ENCODE results near the gene ANKEF1. TPM values are rescaled to one million over a fixed set of nuclear protein-coding genes. Genes with fewer than 3 reads are reported as not detected.
A peak's percentile ranks its signal among the peaks of the same experiment; 100 is the strongest.
"Not testable (repeated sequence)": the region's sequence is repeated elsewhere in the genome, so short reads cannot be mapped to it uniquely, and the experiment has no call there.

Gene ANKEF1
- polyA plus RNA-seq, 6 donors from 2014 or later: 1.2 to 6.0 (median 3.6) TPM

GRCh38 chr20:10006447-10007090 lies 28.2 kb upstream of the ANKEF1 start:
- DNase-seq (no peak), ATAC-seq (ENCODE audit: low read depth in 2 of 2) (no peak)
- Mint-ChIP-seq H3K4me1 (no peaks in the 10 kb centered on the region), H3K27me3 (peaks cover 16 to 26% (median 21%) of the 10 kb centered on the region in 3 donors), H3K4me3 (no peak overlapping the region), H3K27ac (no peak overlapping the region), H3K9me3 (peaks cover 0 to 2% (median 0%) of the 10 kb centered on the region in 7 donors), H3K36me3 (no peaks in the 10 kb centered on the region)

- Mint-ChIP-seq H3K4me3 (no peak overlapping the region), H3K36me3 (no peaks in the 10 kb centered on the region), H3K9me3 (peaks cover 0 to 2% (median 0%) of the 10 kb centered on the region in 7 donors), H3K27me3 (peaks cover 16 to 26% (median 21%) of the 10 kb centered on the region in 3 donors), H3K27ac (no peak overlapping the region), H3K4me1 (no peaks in the 10 kb centered on the region)
- ATAC-seq (ENCODE audit: low read depth in 2 of 2) (no peak), DNase-seq (no peak)
Measured at GRCh38 chr20:10007158-10007557, 27.6 kb upstream of the ANKEF1 start.

GRCh38 chr20:10007747-10008146 lies 27.0 kb upstream of the ANKEF1 start:
- Mint-ChIP-seq H3K9me3 (peaks cover 0 to 2% (median 0%) of the 10 kb centered on the region in 7 donors), H3K4me3 (no peak overlapping the region), H3K4me1 (no peaks in the 10 kb centered on the region), H3K27me3 (peaks cover 16 to 26% (median 21%) of the 10 kb centered on the region in 3 donors), H3K27ac (peak overlapping the region in 1 of 6 donors; percentile 27), H3K36me3 (no peaks in the 10 kb centered on the region)
- DNase-seq (peak; percentile 0), ATAC-seq (ENCODE audit: low read depth in 2 of 2) (peak in 1 of 2 donors; percentile 27)

DNA sequence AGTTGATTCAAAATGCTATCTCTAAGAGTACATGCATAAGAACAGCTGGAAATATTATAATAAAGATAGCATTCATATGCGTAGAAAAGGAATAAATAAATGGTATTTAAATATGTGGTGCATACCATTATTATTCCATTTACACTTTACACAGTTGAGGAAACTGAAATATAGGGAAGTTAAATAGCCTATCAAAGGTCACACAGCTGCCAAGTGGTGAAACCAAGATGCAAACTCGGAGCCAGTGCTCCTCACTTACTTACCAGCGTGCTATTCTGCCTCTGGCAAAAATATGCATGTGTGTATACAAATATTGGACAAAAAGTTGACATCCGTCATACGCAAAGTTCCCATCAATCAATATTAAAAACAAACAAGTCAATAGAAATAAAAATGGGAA lies 22.3 kb upstream of the ANKEF1 start:
- Mint-ChIP-seq H3K4me1 (no peaks in the 10 kb centered on the region), H3K9me3 (peaks cover 0 to 2% (median 0%) of the 10 kb centered on the region in 7 donors), H3K4me3 (no peak overlapping the region), H3K27ac (no peak overlapping the region), H3K36me3 (no peaks in the 10 kb centered on the region), H3K27me3 (peaks cover 19 to 29% (median 26%) of the 10 kb centered on the region in 3 donors)
- no peak for DNase-seq
- ATAC-seq (ENCODE audit: low read depth in 2 of 2): no peak

- DNase-seq (no peak), ATAC-seq (ENCODE audit: low read depth in 2 of 2) (no peak)
- Mint-ChIP-seq H3K4me1 (no peaks in the 10 kb centered on the region), H3K36me3 (no peaks in the 10 kb centered on the region), H3K4me3 (no peak overlapping the region), H3K9me3 (no peaks in the 10 kb centered on the region), H3K27me3 (peaks cover 17 to 22% (median 19%) of the 10 kb centered on the region in 3 donors), H3K27ac (peak overlapping the region in 1 of 6 donors; percentile 25)
Measured at GRCh38 chr20:10014431-10014830, 20.4 kb upstream of the ANKEF1 start.

DNA sequence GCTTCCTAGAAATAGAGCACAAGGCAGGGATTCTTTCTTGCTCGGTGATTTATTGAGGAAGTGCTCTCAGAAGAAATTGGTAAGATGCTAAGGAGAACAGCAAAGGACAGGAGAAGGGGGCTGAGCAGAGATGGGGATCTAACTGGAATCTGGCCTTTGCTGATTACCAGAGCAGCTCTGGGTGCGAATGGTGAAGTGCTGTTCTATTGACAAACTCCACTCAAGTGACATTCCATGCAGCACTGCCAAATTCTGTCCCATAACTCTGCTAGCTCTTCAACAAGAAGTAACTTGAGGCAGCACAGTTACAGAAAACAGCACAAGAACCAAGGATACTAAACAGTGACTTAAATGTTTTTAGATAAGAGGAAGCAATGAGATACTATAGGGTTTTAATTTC lies 13.8 kb upstream of the ANKEF1 start:
- DNase-seq (no peak), ATAC-seq (ENCODE audit: low read depth in 2 of 2) (no peak)
- peaks cover 28 to 43% (median 30%) of the 10 kb centered on the region in 3 donors for H3K27me3 Mint-ChIP-seq
- no peaks in the 10 kb centered on the region for H3K9me3 Mint-ChIP-seq
- H3K36me3 Mint-ChIP-seq: no peaks in the 10 kb centered on the region
- H3K27ac Mint-ChIP-seq: no peak overlapping the region
- no peak overlapping the region for H3K4me3 Mint-ChIP-seq
- H3K4me1 Mint-ChIP-seq: no peaks in the 10 kb centered on the region

DNA sequence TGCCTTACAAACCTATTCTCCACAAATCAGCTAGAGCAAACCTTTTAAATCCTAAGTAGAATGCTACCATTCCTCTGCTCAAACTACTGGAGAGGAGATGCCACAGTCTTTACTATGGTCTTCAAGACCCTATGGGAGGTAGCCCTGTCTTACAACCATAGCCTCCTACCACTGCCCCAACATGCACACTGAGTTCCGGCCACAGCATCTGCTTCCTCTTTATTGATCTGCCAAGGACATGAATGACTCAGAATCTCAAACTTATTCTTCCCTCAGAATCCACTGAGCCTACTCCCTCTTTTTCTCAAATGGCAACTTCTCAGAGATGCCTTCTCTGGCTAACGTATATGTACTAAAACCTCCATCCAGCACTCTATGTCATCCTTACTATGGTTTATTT lies 12.2 kb upstream of the ANKEF1 start:
- Mint-ChIP-seq H3K27ac (no peak overlapping the region), H3K27me3 (peaks cover 28 to 57% (median 41%) of the 10 kb centered on the region in 3 donors), H3K4me3 (no peak overlapping the region), H3K36me3 (peaks cover 0 to 8% of the 10 kb centered on the region in 2 donors), H3K4me1 (no peaks in the 10 kb centered on the region), H3K9me3 (peaks cover 0 to 8% (median 3%) of the 10 kb centered on the region in 7 donors)
- DNase-seq: no peak
- ATAC-seq (ENCODE audit: low read depth in 2 of 2): no peak

DNA sequence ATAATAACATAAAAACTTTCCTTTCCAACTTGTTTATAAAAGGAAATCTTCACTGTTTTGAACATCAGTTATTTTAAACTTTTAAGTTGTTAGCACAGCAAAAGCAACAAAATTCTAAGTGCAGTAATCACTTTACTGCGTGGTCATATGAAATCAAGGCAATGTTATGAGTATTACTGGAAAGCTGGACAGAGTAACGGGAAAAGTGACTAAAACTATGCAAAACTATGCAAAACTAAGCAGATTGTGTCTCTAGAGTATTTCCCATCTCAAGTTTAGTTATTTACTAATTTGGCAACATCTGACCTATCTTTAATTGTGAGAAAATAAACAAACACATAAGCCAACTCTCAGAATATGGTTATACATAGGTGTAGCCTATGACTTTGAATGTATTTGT lies 10.9 kb upstream of the ANKEF1 start:
- ATAC-seq (ENCODE audit: low read depth in 2 of 2) (no peak), DNase-seq (no peak)
- H3K4me1 Mint-ChIP-seq: no peaks in the 10 kb centered on the region
- H3K9me3 Mint-ChIP-seq: peaks cover 0 to 8% (median 3%) of the 10 kb centered on the region in 7 donors
- H3K27me3 Mint-ChIP-seq: peaks cover 36 to 66% (median 50%) of the 10 kb centered on the region in 3 donors
- peaks cover 0 to 8% of the 10 kb centered on the region in 2 donors for H3K36me3 Mint-ChIP-seq
- H3K27ac Mint-ChIP-seq: no peak overlapping the region
- no peak overlapping the region for H3K4me3 Mint-ChIP-seq

GRCh38 chr20:10031451-10032215 lies 3.2 kb upstream of the ANKEF1 start:
- H3K27ac Mint-ChIP-seq; H3K9me3 Mint-ChIP-seq; ATAC-seq (ENCODE audit: low read depth in 2 of 2); H3K4me3 Mint-ChIP-seq; DNase-seq; H3K36me3 Mint-ChIP-seq: not testable (repeated sequence)
- H3K27me3 Mint-ChIP-seq: peaks cover 21 to 32% (median 28%) of the 10 kb centered on the region in 3 donors
- H3K4me1 Mint-ChIP-seq: peaks cover under 1 to 14% (median 5%) of the 10 kb centered on the region in 3 donors

DNA sequence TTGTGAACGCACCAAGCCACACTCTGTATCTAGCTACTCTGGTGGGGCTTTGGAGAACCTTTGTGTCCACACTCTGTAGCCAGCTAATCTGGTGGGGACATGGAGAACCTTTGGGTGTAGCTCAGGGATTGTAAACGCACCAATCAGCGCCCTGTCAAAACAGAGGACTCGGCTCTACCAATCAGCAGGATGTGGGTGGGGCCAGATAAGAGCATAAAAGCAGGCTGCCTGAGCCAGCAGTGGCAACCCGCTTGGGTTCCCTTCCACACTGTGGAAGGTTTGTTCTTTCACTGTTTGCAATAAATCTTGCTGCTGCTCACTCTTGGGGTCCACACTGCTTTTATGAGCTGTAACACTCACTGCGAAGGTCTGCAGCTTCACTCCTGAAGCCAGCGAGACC lies 2.5 kb upstream of the ANKEF1 start:
- H3K27me3 Mint-ChIP-seq: peaks cover 21 to 25% (median 22%) of the 10 kb centered on the region in 3 donors
- H3K9me3 Mint-ChIP-seq; H3K36me3 Mint-ChIP-seq; DNase-seq; ATAC-seq (ENCODE audit: low read depth in 2 of 2): not testable (repeated sequence)
- H3K4me1 Mint-ChIP-seq: peaks cover 4 to 15% (median 5%) of the 10 kb centered on the region in 3 donors
- H3K4me3 Mint-ChIP-seq: peak overlapping the region in 2 of 8 donors; percentile 15 to 22
- peak overlapping the region in 1 of 6 donors; percentile 38 for H3K27ac Mint-ChIP-seq

DNA sequence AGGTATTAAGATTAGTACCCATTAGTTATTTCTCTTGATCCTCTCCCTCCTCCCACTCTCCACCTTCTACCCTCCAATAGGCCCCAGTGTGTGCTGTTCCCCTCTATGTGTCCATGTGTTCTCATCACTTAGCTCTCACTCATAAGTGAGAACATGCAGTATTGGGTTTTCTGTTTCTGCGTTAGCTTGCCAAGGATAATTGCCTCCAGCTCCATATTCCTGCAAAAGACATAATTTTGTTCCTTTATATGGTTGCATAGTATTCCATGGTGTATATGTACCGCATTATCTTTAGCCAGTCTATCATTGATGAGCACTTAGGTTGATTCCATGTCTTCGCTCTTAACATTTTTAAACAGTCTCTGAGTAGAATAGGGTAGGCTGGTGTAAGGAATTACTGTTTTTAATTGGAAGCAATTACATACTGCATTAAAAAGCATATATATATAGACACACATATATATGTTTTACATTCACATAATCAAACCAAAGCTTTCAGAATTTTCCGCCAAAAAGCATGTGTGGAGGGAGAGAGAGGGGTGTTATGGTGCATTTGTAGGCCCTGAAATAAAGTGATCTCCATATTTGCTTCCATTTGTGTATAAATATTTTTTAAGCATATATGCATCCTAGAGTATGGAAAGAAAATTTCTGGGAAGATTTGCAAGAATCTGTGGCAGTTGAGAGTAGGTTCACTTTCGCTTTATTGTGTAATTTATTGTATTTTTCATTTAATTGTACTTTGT lies 709 bp upstream of the ANKEF1 start:
- Mint-ChIP-seq H3K27me3 (peaks cover 11 to 14% (median 11%) of the 10 kb centered on the region in 3 donors), H3K36me3 (no peaks in the 10 kb centered on the region), H3K9me3 (peaks cover 0 to 3% (median 0%) of the 10 kb centered on the region in 7 donors), H3K4me1 (peaks cover 4 to 15% (median 5%) of the 10 kb centered on the region in 3 donors), H3K4me3 (peak overlapping the region in 5 of 8 donors; percentile 41 to 83 (median 52)), H3K27ac (peak overlapping the region in 2 of 6 donors; percentile 11 to 67)
- no peak for ATAC-seq (ENCODE audit: low read depth in 2 of 2)
- no peak for DNase-seq

GRCh38 chr20:10036321-10036720 lies 1.5 kb downstream of the ANKEF1 start:
- H3K27me3 Mint-ChIP-seq; H3K27ac Mint-ChIP-seq; ATAC-seq (ENCODE audit: low read depth in 2 of 2); H3K36me3 Mint-ChIP-seq; H3K9me3 Mint-ChIP-seq; DNase-seq: not testable (repeated sequence)
- Mint-ChIP-seq H3K4me1 (peaks cover 4 to 19% (median 5%) of the 10 kb centered on the region in 3 donors), H3K4me3 (peak overlapping the region in 2 of 8 donors; percentile 49 to 83)
